ENCODE results near the gene TNNC2.

DNA sequence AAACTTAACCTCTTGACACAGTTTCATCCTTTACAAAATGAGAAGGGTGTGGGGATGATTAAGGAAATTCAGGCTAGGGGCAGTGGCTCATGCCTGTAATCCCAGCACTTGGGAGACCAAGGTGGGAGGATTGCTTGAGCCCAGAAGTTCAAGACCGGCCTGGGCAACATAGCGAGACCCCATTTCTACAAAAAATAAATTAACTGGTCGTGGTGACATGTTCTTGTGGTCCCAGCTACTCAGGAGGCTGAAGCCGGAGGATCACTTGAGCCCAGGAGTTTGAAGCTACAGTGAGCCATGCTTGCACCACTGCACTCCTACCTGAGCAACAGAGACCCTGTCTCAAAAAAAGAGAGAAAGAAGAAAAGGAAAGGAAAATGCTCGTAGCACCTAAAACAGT lies 39.3 kb upstream of the TNNC2 start:
- no peak for TF ChIP-seq POLR2AphosphoS5 (IDR thresholded peaks at IDR 0.05; ENCODE audit: low read depth, low read length)
- TF ChIP-seq ZNF274 (CRISPR knock-in tag; IDR thresholded peaks at IDR 0.05) = no peak
- no peak for TF ChIP-seq ZBTB1 (CRISPR knock-in tag; IDR thresholded peaks at IDR 0.05; ENCODE audit: borderline replicate concordance)
- TF ChIP-seq CTCF (CRISPR knock-in tag; IDR thresholded peaks at IDR 0.05) = no peak
- TF ChIP-seq TOE1 (CRISPR knock-in tag; IDR thresholded peaks at IDR 0.05) = no peak
- TF ChIP-seq, protein P1, sequence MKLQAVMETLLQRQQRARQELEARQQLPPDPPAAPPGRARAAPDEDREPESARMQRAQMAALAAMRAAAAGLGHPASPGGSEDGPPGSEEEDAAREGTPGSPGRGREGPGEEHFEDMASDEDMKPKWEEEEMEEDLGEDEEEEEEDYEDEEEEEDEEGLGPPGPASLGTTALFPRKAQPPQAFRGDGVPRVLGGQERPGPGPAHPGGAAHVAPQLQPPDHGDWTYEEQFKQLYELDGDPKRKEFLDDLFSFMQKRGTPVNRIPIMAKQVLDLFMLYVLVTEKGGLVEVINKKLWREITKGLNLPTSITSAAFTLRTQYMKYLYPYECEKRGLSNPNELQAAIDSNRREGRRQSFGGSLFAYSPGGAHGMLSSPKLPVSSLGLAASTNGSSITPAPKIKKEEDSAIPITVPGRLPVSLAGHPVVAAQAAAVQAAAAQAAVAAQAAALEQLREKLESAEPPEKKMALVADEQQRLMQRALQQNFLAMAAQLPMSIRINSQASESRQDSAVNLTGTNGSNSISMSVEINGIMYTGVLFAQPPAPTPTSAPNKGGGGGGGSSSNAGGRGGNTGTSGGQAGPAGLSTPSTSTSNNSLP (IDR thresholded peaks at IDR 0.05; ENCODE audit: low read depth, low read length) = no peak
- no peak for TF ChIP-seq NCOR1 (IDR thresholded peaks at IDR 0.05; ENCODE audit: borderline replicate concordance, low read length)
- TF ChIP-seq POLR2A (IDR thresholded peaks at IDR 0.05; ENCODE audit: insufficient read depth in 1 of 2, low read depth in 2 of 2, low read length in 2 of 2) = no peak
- TF ChIP-seq ZNF205 (CRISPR knock-in tag; IDR thresholded peaks at IDR 0.05) = no peak
- no peak for TF ChIP-seq MAZ (IDR thresholded peaks at IDR 0.05; ENCODE audit: borderline replicate concordance, low read depth, low read length)
- no peak for TF ChIP-seq MAZ (CRISPR knock-in tag; IDR thresholded peaks at IDR 0.05; ENCODE audit: low read depth)
- no peak for TF ChIP-seq ZNF282 (IDR thresholded peaks at IDR 0.05; ENCODE audit: partially characterized antibody)
- TF ChIP-seq SIN3A (IDR thresholded peaks at IDR 0.05; ENCODE audit: borderline replicate concordance, low read depth, low read length) = no peak
- no peak for TF ChIP-seq BRCA1 (CRISPR knock-in tag; IDR thresholded peaks at IDR 0.05)
